Measurements from ENCODE around the gene LRRC71.
"Not testable (repeated sequence)": the region's sequence is repeated elsewhere in the genome, so short reads cannot be mapped to it uniquely, and the experiment has no call there.

Gene LRRC71

GRCh38 chr1:156908541-156908940 lies 11.9 kb upstream of the LRRC71 start:
- no peak for DNase-seq

- no peak for DNase-seq
Measured at GRCh38 chr1:156908955-156909354, 11.5 kb upstream of the LRRC71 start.

- DNase-seq: no peak
Measured at GRCh38 chr1:156909671-156910070, 10.8 kb upstream of the LRRC71 start.

GRCh38 chr1:156910309-156910782 lies 10.1 kb upstream of the LRRC71 start:
- DNase-seq: peak; percentile 54

GRCh38 chr1:156911577-156912298 lies 8.7 kb upstream of the LRRC71 start:
- DNase-seq: no peak

GRCh38 chr1:156912310-156912709 lies 8.1 kb upstream of the LRRC71 start:
- DNase-seq: no peak

GRCh38 chr1:156912861-156913808 lies 7.3 kb upstream of the LRRC71 start:
- no peak for DNase-seq

- DNase-seq: no peak
Measured at GRCh38 chr1:156913809-156914387, 6.5 kb upstream of the LRRC71 start.

- DNase-seq: no peak
Measured at GRCh38 chr1:156914440-156914856, 6.0 kb upstream of the LRRC71 start.

- DNase-seq: no peak
Measured at GRCh38 chr1:156921053-156921529, 659 bp downstream of the LRRC71 start.

GRCh38 chr1:156922986-156923669 lies 2.7 kb downstream of the LRRC71 start:
- no peak for DNase-seq

GRCh38 chr1:156923670-156924477 lies 3.4 kb downstream of the LRRC71 start:
- DNase-seq: no peak

- DNase-seq: no peak
Measured at GRCh38 chr1:156924478-156925153, 4.2 kb downstream of the LRRC71 start.

- DNase-seq: no peak
Measured at GRCh38 chr1:156925154-156926010, 5.0 kb downstream of the LRRC71 start.

GRCh38 chr1:156926175-156926574 lies 5.7 kb downstream of the LRRC71 start:
- DNase-seq: no peak

- DNase-seq: not testable (repeated sequence)
Measured at GRCh38 chr1:156926695-156927094, 6.3 kb downstream of the LRRC71 start.

GRCh38 chr1:156927215-156928042 lies 7.0 kb downstream of the LRRC71 start:
- peak; percentile 58 for DNase-seq

- no peak for DNase-seq
Measured at GRCh38 chr1:156928043-156928602, 7.7 kb downstream of the LRRC71 start.

Measured in CD4-positive, alpha-beta T cell treated with Interleukin-17A for 1 hour (primary cell).